Gastrocnemius medialis (tissue), 4 donors: ENCODE measurements around the gene PUM1. TPM values are rescaled to one million over a fixed set of nuclear protein-coding genes. Genes with fewer than 3 reads are reported as not detected.
A peak's percentile ranks its signal among the peaks of the same experiment; 100 is the strongest.

ENCODE experiments used
- ATAC-seq, 2 donors: fragments of 150-250 bp; one replicate each; pipeline ENCODE4 v1.9.1; 2016
- DNase-seq, 2 donors: peaks; one replicate each; pipeline ENCODE4 v3.0.0-alpha.2; 2019
- H3K27ac ChIP-seq, 4 donors: fragments of 200-600 bp; sonication (generic); 1 replicate in 1 of 4; 2 replicates in 3 of 4; pipeline ENCODE4 v1.5.1; 2016 to 2018; ENCODE audit warnings: mild to moderate bottlenecking in 2 of 4, moderate library complexity in 1 of 4
- H3K27me3 ChIP-seq, 3 donors: fragments of 200-600 bp; sonication (generic) in 2 of 3; 1 replicate in 1 of 3; 2 replicates in 2 of 3; pipeline versions ENCODE4 v1.5.1 to v1.6.0; 2016 to 2019; ENCODE audit warnings: mild to moderate bottlenecking in 1 of 3, moderate library complexity in 1 of 3
- H3K36me3 ChIP-seq, 2 donors: fragments of 200-600 bp; sonication (generic) in 1 of 2; one replicate each; pipeline ENCODE4 v1.5.1; 2017 to 2018
- H3K4me1 ChIP-seq, 2 donors: fragments of 200-600 bp; sonication (generic) in 1 of 2; one replicate each; pipeline ENCODE4 v1.5.1; 2016 to 2017; ENCODE audit warnings: mild to moderate bottlenecking in 2 of 2
- H3K4me3 ChIP-seq, 4 donors: fragments of 200-600 bp; sonication (generic) in 3 of 4; 1 replicate in 1 of 4; 2 replicates in 3 of 4; pipeline ENCODE4 v1.5.1; 2016 to 2019; ENCODE audit warnings: mild to moderate bottlenecking in 2 of 4
- H3K9me3 ChIP-seq, 3 donors: fragments of 200-600 bp; sonication (generic) in 2 of 3; 1 replicate in 1 of 3; 2 replicates in 2 of 3; pipeline ENCODE4 v1.5.1; 2016 to 2019
- POLR2A ChIP-seq, 2 donors: fragments of 450-650 bp; IDR thresholded peaks; one replicate each; pipeline ENCODE4 v1.6.1; 2017; ENCODE audit warnings: antibody characterized with exemption in 2 of 2, mild to moderate bottlenecking in 2 of 2, moderate library complexity in 2 of 2
- in situ Hi-C, 4 donors: fragments of 200-750 bp; cut with MboI; loops; one replicate each; pipeline versions ENCODE4 v1.15.0 to v1.8.0; 2017; ENCODE audit warnings: low sequenced_read_pairs in 4 of 4
- intact Hi-C: fragments of 100-400 bp; cut with DNase I; formaldehyde crosslinking; loops from one replicate; pipeline ENCODE4 v1.15.1; 2023; ENCODE audit warnings: low total_unique reads
- total RNA-seq, 4 donors: library from RNA; depleted of rRNA; stranded (reverse); fragments of >200 nt; gene quantifications; one replicate each; pipeline versions ENCODE4 v1.1.0 to v1.2.3, GENCODE V29; 2016
- TF ChIP-seq, protein P1 (sequence below), 5 experiments: fragments of 450-650 bp in 3 of 5; fragments of 200-600 bp in 2 of 5; sonication (generic) in 2 of 5; IDR thresholded peaks in 4 of 5; conservative IDR thresholded peaks in 1 of 5; 1 replicate in 4 of 5; 2 replicates in 1 of 5; pipeline ENCODE4 v1.5.1; 2016 to 2019; ENCODE audit warnings: antibody characterized with exemption in 5 of 5, mild to moderate bottlenecking in 3 of 5, moderate library complexity in 3 of 5

The PUM1 gene
- total RNA-seq, 4 donors from 2014 or later = 56.7 to 111 (median 76.4) TPM

DNA sequence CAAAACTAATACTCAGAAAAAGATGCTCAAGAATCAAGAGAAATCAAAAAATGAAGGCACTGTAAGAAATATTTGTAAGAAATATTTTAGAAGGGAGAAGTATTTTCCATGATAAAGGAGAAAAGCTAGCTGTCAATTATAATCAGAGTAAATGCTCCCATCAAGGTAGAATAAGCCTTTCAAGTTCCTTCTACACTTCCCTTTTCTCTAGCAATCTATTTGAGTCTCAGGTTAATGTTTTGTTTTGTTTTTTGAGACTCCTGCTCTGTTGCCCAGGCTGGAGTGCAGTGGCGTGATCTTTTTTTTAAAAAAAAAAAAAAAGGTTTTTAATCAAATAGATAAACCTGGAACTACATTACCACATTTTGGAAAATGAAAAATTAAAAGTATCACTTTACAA, 33.3 kb downstream of the PUM1 start:
- in situ Hi-C loops = no loop called here
- ATAC-seq = no peak
- intact Hi-C loops = no loop called here
- peaks cover 55 to 60% of the 10 kb centered on the region in 2 donors for H3K4me1 ChIP-seq
- no peaks in the 10 kb centered on the region for H3K9me3 ChIP-seq
- H3K27me3 ChIP-seq = no peaks in the 10 kb centered on the region
- TF ChIP-seq POLR2A (IDR thresholded peaks at IDR 0.05) = no peak
- TF ChIP-seq, protein P1, sequence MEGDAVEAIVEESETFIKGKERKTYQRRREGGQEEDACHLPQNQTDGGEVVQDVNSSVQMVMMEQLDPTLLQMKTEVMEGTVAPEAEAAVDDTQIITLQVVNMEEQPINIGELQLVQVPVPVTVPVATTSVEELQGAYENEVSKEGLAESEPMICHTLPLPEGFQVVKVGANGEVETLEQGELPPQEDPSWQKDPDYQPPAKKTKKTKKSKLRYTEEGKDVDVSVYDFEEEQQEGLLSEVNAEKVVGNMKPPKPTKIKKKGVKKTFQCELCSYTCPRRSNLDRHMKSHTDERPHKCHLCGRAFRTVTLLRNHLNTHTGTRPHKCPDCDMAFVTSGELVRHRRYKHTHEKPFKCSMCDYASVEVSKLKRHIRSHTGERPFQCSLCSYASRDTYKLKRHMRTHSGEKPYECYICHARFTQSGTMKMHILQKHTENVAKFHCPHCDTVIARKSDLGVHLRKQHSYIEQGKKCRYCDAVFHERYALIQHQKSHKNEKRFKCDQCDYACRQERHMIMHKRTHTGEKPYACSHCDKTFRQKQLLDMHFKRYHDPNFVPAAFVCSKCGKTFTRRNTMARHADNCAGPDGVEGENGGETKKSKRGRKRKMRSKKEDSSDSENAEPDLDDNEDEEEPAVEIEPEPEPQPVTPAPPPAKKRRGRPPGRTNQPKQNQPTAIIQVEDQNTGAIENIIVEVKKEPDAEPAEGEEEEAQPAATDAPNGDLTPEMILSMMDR (IDR thresholded peaks at IDR 0.05 in 4 of 5, conservative IDR thresholded peaks at IDR 0.05 in 1 of 5) = no peak
- peak overlapping the region in 1 of 4 donors; percentile 23 for H3K27ac ChIP-seq
- H3K4me3 ChIP-seq = no peak overlapping the region
- H3K36me3 ChIP-seq = no peaks in the 10 kb centered on the region
- DNase-seq = no peak

DNA sequence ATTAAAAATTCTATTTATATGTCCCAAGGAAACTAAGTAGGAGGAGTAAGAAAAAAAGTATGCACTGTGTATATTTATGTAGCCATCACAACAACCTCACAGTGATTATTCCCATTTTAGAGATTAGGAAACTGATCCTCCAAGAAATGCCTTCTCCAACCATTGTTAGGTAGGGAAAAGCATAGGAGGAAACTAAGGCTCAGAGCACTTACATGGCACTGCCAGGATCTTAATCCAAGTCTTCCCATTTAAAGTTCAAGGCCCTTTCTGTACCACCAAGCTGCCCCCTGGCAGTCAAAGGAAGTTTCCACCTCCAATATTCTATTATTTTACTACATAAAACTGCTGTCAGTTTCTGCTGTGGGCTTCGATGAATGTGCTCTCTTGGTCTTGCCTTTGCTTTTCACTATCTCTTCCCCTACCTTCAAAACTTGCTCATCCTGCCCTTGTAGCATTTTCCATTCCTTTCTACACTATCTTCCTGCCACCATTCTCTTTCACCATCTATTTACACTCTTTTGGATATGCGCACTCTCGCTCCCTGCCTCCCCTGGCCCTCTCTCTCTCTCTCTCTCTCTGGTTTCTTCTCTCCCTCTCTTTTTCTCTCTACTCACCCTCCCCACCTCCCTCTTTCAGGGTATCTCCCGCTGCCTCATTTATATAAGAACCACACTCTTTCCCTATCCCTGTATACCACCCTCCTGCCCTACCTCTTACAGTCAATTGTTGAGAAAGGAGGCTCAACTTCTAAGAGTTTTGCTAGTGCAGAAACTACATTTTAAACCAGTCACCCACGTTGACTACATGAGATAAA, 34.0 kb downstream of the PUM1 start:
- TF ChIP-seq, protein P1 (IDR thresholded peaks at IDR 0.05 in 4 of 5, conservative IDR thresholded peaks at IDR 0.05 in 1 of 5) = no peak
- TF ChIP-seq POLR2A (IDR thresholded peaks at IDR 0.05) = no peak
- no peaks in the 10 kb centered on the region for H3K9me3 ChIP-seq
- H3K36me3 ChIP-seq = no peaks in the 10 kb centered on the region
- no peaks in the 10 kb centered on the region for H3K27me3 ChIP-seq
- peak overlapping the region in 1 of 4 donors; percentile 23 for H3K27ac ChIP-seq
- H3K4me1 ChIP-seq = peaks cover 61 to 65% of the 10 kb centered on the region in 2 donors
- H3K4me3 ChIP-seq = no peak overlapping the region
- ATAC-seq (no peak), DNase-seq (no peak)
- in situ Hi-C loops (no loop called here), intact Hi-C loops (no loop called here)

DNA sequence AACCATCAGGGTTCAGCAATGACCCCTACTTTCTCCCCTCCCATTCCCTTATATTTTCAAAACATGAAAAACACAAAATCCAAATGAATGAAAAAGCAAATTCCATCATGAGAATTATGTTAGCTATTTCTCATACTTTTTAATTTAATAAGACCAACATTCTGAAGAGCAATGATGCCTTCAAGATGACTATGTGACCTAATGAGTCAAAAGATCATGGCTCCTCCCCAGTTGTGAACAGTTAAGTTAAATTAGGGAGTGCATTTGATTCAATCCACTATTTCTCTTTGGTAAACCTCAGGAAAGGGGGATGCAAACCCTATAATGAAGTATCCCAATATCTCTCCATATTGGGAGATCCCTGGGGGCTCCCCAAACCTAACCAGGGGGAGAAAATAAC, 36.5 kb downstream of the PUM1 start:
- in situ Hi-C loops = no loop called here
- Histone ChIP-seq H3K36me3 (no peaks in the 10 kb centered on the region), H3K27ac (peak overlapping the region in 1 of 4 donors; percentile 29), H3K4me3 (no peak overlapping the region), H3K9me3 (no peaks in the 10 kb centered on the region), H3K27me3 (no peaks in the 10 kb centered on the region), H3K4me1 (peaks cover 66 to 72% of the 10 kb centered on the region in 2 donors)
- ATAC-seq (no peak), DNase-seq (no peak)
- TF ChIP-seq POLR2A (IDR thresholded peaks at IDR 0.05) = no peak
- TF ChIP-seq, protein P1 (IDR thresholded peaks at IDR 0.05 in 4 of 5, conservative IDR thresholded peaks at IDR 0.05 in 1 of 5) = no peak
- intact Hi-C loops = no loop called here

DNA sequence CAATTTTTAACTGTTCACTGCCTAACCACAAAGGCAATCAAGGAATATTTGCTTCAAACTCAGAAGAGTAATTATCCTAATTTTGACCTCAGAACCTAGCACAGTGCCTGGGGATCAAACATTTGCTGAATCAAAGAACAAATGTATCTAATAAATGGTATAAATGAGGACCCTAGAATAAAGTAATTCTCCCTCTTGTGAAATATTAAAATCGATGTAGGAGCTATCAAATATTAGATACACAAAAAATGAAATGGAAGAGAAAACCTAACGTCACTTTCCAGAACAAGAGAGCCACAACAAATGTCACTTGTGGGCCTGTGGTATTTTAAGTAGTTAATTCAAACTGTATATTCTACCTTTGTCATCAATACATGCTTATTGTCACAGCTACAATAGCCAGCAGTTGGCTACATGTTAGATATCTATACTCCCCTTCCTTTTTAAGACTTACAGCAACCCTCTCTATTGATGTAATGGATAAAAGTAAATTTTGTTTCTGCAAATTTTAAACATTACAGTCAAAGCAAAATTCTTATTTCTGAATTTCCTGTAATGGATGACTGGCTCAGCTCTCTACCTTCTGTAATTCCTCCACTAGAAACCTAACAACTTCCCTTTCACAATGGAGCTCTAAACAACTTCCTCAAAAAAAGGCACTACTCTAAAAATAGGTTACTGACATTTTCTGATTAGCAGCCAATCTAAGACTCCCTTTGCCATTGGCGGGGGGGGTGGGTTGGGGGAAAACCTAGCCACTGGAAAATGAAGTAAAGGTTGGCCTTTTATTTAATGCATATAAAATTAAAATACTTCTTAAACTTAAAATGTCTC, 37.6 kb downstream of the PUM1 start:
- Histone ChIP-seq H3K27me3 (no peaks in the 10 kb centered on the region), H3K36me3 (no peaks in the 10 kb centered on the region), H3K4me1 (peaks cover 62 to 70% of the 10 kb centered on the region in 2 donors), H3K27ac (peak overlapping the region in 3 of 4 donors; percentile 29 to 44 (median 40)), H3K9me3 (no peaks in the 10 kb centered on the region), H3K4me3 (no peak overlapping the region)
- DNase-seq = no peak
- peak; percentile 33 to 85 for ATAC-seq
- in situ Hi-C loops = no loop called here
- TF ChIP-seq, protein P1 (IDR thresholded peaks at IDR 0.05 in 4 of 5, conservative IDR thresholded peaks at IDR 0.05 in 1 of 5) = no peak
- intact Hi-C loops = no loop called here
